ENCODE measurements around the gene KBTBD7.
"Not testable (repeated sequence)": the region's sequence is repeated elsewhere in the genome, so short reads cannot be mapped to it uniquely, and the experiment has no call there.

Gene KBTBD7

GRCh38 chr13:41196620-41197019 lies 2.3 kb upstream of the KBTBD7 start:
- no peak for FAIRE-seq
- DNase-seq (ENCODE audit: low spot score) = no peak

DNA sequence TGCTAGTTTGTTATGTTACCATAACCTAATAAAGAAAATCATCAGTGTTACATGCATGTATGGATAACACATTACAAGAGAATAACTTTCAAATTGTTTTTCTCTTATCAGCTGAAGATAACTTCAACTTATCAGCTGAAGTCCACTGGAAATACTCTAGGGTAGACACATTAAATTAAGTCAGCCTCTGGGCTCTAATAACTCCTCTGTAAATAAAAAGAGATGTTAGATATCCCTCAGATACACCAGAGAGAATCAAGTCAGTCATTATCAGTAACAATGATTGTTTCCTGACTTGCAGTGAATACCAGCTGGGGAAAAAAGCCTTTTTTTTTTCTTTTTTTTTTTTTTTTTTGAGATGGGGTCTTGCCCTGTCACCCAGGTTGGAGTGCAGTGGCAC lies 1.6 kb upstream of the KBTBD7 start:
- no peak for DNase-seq (ENCODE audit: low spot score)
- no peak for FAIRE-seq

GRCh38 chr13:41193469-41193868 lies 900 bp downstream of the KBTBD7 start:
- no peak for FAIRE-seq

DNA sequence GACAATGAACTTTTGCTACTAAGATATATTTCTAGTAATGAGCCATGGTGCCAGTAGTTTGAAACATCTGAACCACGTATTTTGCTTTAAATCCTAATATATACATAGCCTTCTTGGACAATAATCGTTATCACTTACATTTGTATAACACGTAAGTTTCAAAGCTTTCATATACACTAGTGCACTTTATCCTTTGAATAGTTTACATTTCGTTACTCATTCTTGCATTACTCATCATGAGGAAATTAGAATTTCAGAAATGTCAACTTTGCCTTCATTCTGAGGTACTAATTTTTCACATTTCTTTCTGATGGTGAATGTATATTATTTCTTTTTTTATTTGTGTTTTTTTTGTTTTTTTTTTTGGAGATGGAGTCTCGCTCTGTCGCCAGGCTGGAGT lies 5.8 kb downstream of the KBTBD7 start:
- peak; percentile 10 for FAIRE-seq
- DNase-seq (ENCODE audit: low spot score) = no peak

More at GRCh38 chr13:41193469-41193868, 900 bp downstream of the KBTBD7 start:
- DNase-seq (ENCODE audit: low spot score) = no peak

DNA sequence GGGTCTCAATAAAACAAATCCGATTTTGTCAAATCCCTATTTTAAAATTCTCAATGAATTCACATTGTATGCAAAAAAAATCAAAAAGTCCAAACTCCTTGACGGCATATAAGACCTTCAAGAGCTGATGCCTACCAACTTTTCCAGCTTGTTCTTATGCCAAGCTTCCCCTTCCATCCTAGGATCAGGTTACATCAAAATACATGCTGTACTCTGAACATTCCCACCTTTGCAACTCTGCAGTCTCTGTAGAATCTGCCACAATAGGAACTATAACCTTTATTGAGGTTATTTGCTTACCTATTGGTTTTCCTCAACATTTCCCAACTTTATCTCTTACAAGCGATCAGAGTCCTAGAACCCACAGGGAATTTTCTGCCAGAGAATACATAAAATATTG lies 7.9 kb downstream of the KBTBD7 start:
- no peak for FAIRE-seq
- no peak for DNase-seq (ENCODE audit: low spot score)

DNA sequence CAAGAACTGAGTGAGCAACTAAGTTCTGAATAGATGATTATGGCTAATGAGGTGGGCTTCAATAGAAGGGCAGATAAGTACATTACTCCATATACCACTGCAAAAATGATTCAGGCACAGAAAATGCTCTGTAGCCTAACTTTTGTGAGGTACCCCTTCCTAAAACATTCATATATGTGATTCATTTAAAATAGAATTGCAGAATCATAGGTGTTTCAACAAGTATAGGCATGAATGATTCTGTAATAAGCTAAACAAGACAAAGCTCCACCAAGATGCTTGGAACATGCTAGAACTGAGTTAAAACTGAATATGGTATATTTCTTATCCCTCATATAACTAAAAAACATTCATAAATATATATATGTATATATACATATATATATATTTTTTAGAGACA lies 12.1 kb downstream of the KBTBD7 start:
- FAIRE-seq = no peak
- DNase-seq (ENCODE audit: low spot score) = no peak

GRCh38 chr13:41179593-41180250 lies 14.6 kb downstream of the KBTBD7 start:
- DNase-seq (ENCODE audit: low spot score) (no peak), FAIRE-seq (no peak)

DNA sequence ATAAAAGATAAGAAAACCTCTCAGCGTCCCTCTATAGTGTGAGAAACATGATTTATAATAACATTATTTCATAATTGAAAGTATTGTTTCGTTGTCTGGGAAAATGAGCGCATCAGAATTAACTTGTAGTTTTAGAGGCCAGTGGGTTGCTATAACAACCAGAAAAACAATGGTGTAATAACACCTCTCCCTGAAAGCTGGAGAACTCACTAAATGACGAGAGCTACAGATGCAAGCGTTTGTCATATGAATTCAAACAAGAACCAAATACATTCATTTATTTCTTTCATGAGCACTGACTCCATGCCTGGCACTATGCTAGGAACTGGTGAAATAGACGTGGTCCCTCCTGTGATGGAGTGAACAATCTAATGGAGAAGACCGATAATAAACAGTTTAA lies 16.3 kb downstream of the KBTBD7 start:
- FAIRE-seq = no peak
- no peak for DNase-seq (ENCODE audit: low spot score)

DNA sequence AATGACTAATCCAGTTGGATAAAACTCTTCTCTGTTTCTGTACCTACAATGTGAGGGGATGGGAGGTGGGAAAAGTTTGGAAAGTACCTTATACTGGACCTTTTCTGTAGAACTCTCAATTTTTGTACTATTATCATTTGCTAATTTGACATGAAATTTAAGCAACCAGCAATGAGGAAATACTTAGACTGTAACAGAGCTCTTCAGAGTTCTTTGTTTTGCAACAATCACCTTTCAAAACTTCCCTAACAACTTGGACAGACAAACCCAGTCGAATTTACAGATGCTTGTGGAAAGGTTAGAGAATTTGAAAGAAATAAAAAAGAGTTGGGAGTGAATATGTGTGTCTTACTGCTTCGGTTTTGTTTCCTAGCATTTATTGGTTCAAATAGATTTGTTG lies 16.8 kb downstream of the KBTBD7 start:
- DNase-seq (ENCODE audit: low spot score) (no peak), FAIRE-seq (no peak)

DNA sequence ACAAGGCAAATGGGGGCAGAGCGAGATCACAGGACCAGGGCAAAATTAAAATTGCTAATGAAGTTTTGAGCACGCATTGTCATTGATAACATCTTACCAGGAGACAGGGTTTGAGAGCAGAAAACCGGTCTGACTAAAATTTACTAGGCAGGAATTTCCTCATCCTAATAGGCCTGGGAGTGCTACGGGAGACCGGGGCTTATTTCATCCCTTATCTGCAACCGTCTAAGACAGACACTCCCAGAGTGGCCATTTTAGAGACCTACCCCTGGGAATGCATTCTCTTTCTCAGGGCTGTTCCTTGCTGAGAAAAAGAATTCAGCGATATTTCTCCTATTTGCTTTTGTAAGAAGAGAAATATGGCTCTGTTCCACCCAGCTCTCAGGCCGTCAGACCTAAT lies 18.8 kb downstream of the KBTBD7 start:
- not testable (repeated sequence) for FAIRE-seq; DNase-seq (ENCODE audit: low spot score)

- DNase-seq (ENCODE audit: low spot score) (no peak), FAIRE-seq (no peak)
These were observed 32.2 kb downstream of the KBTBD7 start for GRCh38 chr13:41162151-41162550.

DNA sequence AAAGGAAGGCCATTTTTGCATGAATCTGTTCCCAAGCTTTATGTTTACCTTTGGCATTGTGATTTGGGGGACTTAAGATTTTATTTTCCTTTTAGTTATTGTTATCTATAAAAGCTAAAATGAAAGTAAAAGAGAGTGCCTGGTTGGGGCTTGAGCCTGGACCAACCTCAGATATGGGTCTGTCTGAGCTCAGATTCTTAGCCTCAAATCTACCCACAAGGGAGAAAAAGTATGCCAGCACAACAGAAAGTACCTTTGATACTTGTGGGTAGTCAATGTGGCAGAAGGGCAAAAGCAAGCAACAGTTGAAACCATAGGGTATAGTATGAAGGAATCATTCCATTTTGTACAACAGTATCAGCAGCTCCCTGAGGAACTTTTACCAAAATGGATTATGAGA lies 35.2 kb downstream of the KBTBD7 start:
- DNase-seq (ENCODE audit: low spot score) (no peak), FAIRE-seq (no peak)

- FAIRE-seq (no peak), DNase-seq (ENCODE audit: low spot score) (no peak)
These were observed 37.2 kb downstream of the KBTBD7 start for GRCh38 chr13:41157048-41157717.

- no peak for FAIRE-seq
- DNase-seq (ENCODE audit: low spot score) = no peak
These were observed 37.7 kb downstream of the KBTBD7 start for GRCh38 chr13:41156620-41157019.

DNA sequence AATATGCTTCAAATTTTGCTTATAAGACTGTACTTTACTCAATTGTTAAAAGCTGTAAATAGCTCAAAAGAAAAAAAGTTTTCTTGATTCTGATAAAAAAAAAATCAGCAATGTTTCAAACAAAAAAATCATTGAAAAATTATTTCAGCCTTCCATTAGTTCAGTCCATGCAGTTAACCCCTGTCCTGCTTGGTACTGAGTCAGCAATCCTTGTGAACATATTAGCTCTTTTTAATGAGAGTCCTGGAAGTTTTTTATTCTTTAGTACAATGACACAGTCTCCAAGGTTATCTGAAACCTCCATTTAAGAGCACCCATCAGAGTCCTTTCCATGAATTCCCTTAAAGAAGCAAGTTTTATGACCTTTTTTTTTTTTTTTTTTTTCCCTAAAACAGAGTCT lies 40.3 kb downstream of the KBTBD7 start:
- DNase-seq (ENCODE audit: low spot score) (no peak), FAIRE-seq (no peak)

DNA sequence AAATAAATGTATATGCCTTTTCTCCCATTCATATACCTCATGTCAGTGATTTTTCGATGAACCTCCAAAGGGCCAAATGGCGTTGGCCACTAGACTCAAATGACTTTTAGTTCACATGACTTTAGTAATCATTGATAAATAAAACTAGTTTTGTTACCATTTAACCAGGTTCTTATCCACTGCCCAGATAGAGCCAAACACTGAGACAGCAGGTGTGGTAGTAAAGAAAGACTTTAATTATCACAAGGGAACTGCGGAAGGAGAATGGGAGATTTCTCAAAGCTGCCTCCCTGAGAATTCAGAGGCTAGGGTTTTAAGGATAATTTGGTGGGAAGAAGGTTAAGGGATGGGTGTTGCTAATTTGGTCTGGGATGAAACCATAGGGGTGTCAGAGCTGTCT lies 42.4 kb downstream of the KBTBD7 start:
- DNase-seq (ENCODE audit: low spot score) (no peak), FAIRE-seq (no peak)

GRCh38 chr13:41150058-41150457 lies 44.3 kb downstream of the KBTBD7 start:
- DNase-seq (ENCODE audit: low spot score) (no peak), FAIRE-seq (no peak)

- no peak for DNase-seq (ENCODE audit: low spot score)
- FAIRE-seq = no peak
These were observed 45.7 kb downstream of the KBTBD7 start for GRCh38 chr13:41148419-41149283.

DNA sequence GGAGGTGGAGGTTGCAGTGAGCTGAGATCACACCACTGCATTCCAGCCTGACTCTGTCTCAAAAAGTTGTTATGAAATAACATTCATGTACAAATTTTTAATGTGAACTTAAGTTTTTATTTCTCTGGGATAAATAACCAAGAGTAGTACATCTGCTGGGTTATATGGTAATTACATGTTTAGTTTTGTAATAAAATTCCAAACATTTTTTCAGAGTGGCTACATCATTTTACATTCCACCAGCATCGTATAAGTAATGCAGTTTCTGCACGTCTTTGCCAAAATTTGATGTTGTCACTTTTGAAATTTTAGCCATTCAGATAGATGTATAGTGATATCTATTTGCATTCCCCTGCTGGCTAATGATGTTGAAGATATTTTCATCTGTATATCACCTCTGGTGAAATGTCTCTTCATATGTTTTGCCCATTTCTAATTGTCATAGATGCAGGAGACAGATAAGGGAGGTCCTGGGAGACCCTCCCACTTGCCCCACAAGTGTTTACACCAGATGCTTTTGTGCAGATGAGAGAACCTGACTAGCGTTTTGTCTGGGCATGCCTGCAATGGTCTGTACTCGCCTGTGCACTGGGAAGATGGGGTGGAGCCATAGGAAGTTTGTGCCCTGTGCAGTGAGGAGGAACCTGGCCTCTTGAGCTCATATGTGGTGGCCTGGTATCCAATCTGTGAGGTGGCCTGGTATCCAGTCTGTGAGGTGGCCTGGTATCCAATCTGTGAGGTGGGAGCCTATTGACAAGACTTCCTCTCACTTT lies 49.0 kb downstream of the KBTBD7 start:
- no peak for FAIRE-seq
- no peak for DNase-seq (ENCODE audit: low spot score)

GRCh38 chr13:41144576-41144975 lies 49.8 kb downstream of the KBTBD7 start:
- DNase-seq (ENCODE audit: low spot score) = no peak

More at GRCh38 chr13:41144576-41144975, 49.8 kb downstream of the KBTBD7 start:
- no peak for FAIRE-seq

Measured in RCC 7860 (cell line).